AG09309 (cell line): ENCODE data around the gene IL6.

Experiments used
- DNase-seq: peaks from one replicate; pipeline ENCODE4 v3.0.0-alpha.2; 2010; ENCODE audit warnings: low read depth
- H3K4me3 ChIP-seq: 2 replicates; pipeline ENCODE4 v1.5.1; 2011; ENCODE audit warnings: mild to moderate bottlenecking, low read depth, low read length, moderate library complexity; ENCODE audit not compliant: control insufficient read depth
- TF ChIP-seq, protein P1 (sequence below): IDR thresholded peaks from 2 replicates; pipeline ENCODE4 v1.5.1; 2011; ENCODE audit warnings: mild to moderate bottlenecking, low read depth, low read length, inconsistent platforms; ENCODE audit not compliant: insufficient read depth, control insufficient read depth; ENCODE audit errors: missing control alignments

Gene IL6

DNA sequence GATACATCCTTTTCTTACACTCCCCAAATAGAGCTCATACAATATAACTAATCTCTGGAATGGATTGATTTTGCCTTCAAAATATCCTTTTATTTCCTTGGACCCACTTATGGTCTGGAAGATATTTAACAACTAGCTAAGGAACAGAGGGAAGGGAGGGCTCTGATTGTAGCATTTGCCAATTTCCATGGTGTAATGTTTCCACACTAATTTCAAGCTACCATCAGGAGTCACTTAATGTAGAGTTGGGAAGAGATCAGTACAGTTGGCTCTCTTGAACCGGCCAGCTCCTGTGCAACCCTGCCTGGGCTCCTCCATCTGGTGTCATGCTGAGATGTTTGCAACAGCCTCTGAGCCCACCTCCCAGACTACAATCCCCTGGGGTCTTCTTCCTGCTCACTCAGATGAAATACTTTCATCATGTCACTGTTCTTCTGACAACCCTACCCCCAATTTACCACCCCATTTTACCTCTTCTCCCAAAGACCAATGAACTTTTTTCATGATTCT lies 8.0 kb upstream of the IL6 start:
- H3K4me3 ChIP-seq: no peak overlapping the region
- DNase-seq: no peak
- TF ChIP-seq, protein P1, sequence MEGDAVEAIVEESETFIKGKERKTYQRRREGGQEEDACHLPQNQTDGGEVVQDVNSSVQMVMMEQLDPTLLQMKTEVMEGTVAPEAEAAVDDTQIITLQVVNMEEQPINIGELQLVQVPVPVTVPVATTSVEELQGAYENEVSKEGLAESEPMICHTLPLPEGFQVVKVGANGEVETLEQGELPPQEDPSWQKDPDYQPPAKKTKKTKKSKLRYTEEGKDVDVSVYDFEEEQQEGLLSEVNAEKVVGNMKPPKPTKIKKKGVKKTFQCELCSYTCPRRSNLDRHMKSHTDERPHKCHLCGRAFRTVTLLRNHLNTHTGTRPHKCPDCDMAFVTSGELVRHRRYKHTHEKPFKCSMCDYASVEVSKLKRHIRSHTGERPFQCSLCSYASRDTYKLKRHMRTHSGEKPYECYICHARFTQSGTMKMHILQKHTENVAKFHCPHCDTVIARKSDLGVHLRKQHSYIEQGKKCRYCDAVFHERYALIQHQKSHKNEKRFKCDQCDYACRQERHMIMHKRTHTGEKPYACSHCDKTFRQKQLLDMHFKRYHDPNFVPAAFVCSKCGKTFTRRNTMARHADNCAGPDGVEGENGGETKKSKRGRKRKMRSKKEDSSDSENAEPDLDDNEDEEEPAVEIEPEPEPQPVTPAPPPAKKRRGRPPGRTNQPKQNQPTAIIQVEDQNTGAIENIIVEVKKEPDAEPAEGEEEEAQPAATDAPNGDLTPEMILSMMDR: no peak

DNA sequence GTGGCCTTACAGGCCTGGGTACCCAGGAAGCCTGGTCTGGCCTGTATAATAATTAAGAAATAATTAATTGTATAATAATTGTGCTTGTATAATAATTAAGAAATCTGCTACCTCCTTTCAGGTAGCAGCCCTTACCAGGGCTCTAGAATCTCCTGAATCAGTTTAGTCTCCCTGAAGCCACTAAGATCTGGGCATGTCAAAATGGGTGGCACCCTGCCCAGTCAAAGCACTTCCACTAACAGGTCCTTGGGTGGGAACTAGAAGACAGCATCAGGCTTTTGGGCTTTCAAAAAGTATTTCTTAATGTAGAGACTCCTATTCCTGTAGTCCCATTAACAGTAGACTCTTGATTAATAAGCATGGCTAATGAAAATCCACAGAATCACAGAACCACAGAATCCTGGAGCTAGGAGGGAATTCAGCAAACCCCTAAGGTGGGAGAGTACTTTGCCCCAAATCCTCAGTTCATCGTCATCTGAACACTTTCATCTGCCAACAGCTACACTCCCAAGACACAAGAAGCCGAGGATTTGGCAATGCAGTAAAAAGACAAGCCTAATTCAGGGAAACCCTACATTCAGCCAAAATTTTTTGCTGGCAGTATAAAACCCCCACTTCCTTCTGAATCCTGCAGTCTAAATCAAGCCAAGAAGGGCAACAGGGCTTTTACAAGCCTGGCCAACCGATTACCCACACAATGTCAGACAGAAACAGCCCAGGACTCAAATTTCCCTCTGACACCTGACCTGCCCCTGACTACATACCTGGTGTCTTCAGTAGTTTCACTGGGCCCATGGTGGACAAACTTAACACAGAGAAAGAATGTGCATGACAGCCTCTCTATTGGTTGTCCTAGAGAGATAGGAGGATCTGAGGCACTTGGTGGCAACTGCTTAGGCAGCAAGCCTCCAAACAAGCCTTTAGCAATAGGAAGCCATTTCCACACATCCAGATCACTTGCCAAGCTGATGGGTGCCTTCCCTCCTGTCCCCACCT lies 5.9 kb upstream of the IL6 start:
- no peak for DNase-seq
- no peak overlapping the region for H3K4me3 ChIP-seq
- TF ChIP-seq, protein P1: no peak

DNA sequence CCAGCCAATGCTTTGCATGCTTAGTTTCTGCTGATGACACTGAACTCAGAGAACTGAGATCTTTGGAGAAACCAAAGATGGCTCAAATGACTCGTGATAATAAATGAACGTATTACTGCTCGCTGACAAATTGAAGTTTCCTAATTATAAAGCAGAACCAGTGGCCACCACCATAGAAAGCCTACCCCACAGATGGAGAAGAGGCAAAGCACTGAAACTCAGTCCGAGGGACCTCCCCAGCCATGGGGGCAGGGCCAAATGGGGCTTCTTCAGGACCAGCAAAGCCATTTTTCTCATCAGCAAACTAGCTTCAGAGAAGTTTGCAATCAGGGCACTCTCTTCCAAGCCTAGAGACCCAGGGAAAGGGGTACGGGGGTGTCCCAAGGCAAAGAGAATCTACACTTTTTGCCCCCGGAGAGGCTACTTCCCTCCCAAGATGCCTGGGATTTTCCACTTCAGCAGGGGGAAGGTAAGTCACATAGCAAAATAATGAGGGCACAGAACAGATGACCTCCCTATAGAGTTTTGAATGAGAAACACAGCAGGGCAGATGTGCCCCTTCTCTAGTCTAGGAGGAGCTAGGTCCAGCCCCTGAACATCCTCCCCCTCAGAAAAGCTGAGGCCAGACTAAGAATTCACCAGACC lies 4.3 kb upstream of the IL6 start:
- TF ChIP-seq, protein P1: no peak
- DNase-seq: no peak
- H3K4me3 ChIP-seq: no peak overlapping the region

DNA sequence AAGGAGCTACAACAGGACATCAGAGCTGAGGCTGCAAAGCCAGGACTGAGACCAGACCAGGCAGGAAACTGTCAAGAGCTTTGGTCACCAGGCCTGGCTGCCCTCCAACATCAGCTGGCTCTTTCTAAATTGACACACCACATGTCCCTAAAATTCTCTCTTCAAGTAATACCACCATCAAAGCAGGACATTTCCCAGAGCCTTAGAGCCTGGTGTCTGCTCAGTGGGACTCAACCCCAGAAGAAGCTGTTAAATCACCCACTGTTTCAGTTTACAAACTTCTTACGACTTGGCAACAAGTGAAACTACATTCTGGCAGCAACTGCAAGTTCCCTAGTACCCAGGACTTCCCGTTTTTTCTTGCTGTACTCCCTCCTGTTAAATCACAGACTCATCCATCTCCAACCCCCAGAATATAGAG lies 3.8 kb upstream of the IL6 start:
- TF ChIP-seq, protein P1: no peak
- no peak overlapping the region for H3K4me3 ChIP-seq
- DNase-seq: no peak

DNA sequence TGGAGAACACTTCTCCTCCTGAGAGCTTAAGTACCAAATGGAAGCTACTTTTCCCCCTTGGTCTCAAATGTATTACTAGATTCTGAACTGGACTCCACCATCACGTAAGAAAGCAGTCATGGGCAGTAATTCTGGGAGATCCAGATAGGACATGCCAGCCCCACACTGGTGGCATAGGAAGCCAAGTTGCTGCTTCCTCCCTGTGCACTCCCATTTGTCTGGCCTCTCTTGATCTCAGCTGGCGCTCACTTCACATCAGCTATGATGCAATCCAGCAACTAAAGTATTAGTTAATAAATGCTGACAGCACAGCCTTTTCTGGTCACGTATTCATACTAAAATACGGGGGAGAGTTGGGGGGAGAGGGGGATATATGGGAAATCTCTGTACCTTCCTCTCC lies 3.4 kb upstream of the IL6 start:
- DNase-seq: no peak
- no peak overlapping the region for H3K4me3 ChIP-seq
- TF ChIP-seq, protein P1: no peak

DNA sequence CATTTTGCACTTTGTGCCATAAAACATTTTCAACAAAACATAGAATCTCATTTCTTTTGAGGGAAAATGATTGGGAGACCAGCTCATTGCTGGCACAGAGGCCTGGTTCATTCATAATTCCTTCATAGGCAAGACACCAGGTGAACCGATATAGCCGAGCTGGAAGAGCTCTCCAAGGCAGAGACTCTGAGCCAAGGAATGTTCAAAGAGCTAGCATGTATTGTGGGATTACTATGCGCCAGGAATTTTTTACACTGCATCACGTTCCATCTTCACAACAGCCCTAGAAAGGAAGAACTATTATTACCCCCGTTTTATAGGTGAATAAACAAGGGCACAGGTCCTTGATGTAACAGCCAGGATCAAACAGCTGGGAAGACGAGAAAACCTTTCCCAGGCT lies 2.1 kb upstream of the IL6 start:
- no peak overlapping the region for H3K4me3 ChIP-seq
- TF ChIP-seq, protein P1: no peak
- no peak for DNase-seq
